SK-N-SH treated with all-trans-retinoic acid at 6 μM for 48 hours (cell line): Measurements from ENCODE around the gene TSEN34.

Experiments used
- ARNTL ChIP-seq: fragments of 450-650 bp; formaldehyde crosslinking; IDR thresholded peaks from 2 replicates; pipeline ENCODE4 v1.5.0; 2020; ENCODE audit warnings: low read depth, mild to moderate bottlenecking, moderate library complexity, borderline replicate concordance
- CSDC2 ChIP-seq: fragments of 250-450 bp; sonication (Bioruptor Pico); IDR thresholded peaks from 2 replicates; pipeline ENCODE4 v1.5.0; 2020; ENCODE audit warnings: mild to moderate bottlenecking, moderate library complexity
- ISL1 ChIP-seq: fragments of 250-450 bp; sonication (Bioruptor Pico); IDR thresholded peaks from 2 replicates; pipeline ENCODE4 v2.1.2; 2022; ENCODE audit warnings: mild to moderate bottlenecking, moderate library complexity
- OSR1 ChIP-seq: fragments of 250-450 bp; sonication (Bioruptor Pico); IDR thresholded peaks from 2 replicates; pipeline ENCODE4 v1.8.0; 2022; ENCODE audit warnings: moderate library complexity, mild to moderate bottlenecking, inconsistent platforms
- RARB ChIP-seq: fragments of 250-450 bp; sonication (Bioruptor Pico); IDR thresholded peaks from 2 replicates; pipeline ENCODE4 v1.8.0; 2021; ENCODE audit warnings: mild to moderate bottlenecking, moderate library complexity
- ZC3H10 ChIP-seq: fragments of 250-450 bp; sonication (Bioruptor Pico); IDR thresholded peaks from 2 replicates; pipeline ENCODE4 v1.5.1; 2021; ENCODE audit warnings: mild to moderate bottlenecking, moderate library complexity
- ZNF70 ChIP-seq: fragments of 450-650 bp; formaldehyde crosslinking; IDR thresholded peaks from 2 replicates; pipeline ENCODE4 v1.5.0; 2020; ENCODE audit warnings: mild to moderate bottlenecking, moderate library complexity
- ZNF8 ChIP-seq: fragments of 450-650 bp; formaldehyde crosslinking; IDR thresholded peaks from 2 replicates; pipeline ENCODE4 v1.5.0; 2020; ENCODE audit warnings: mild to moderate bottlenecking, moderate library complexity
- TF ChIP-seq, protein P1 (sequence below): fragments of 250-450 bp; sonication (Bioruptor Pico); IDR thresholded peaks from 2 replicates; pipeline ENCODE4 v1.8.0; 2020; ENCODE audit warnings: mild to moderate bottlenecking, moderate library complexity, borderline replicate concordance
- TF ChIP-seq, protein P2 (sequence below): fragments of 250-450 bp; sonication (Bioruptor Pico); IDR thresholded peaks from 2 replicates; pipeline ENCODE4 v1.5.1; 2020; ENCODE audit warnings: low read depth, mild to moderate bottlenecking, moderate library complexity
- TF ChIP-seq, protein P3 (sequence below): fragments of 250-450 bp; sonication (Bioruptor Pico); IDR thresholded peaks from 2 replicates; pipeline ENCODE4 v1.5.1; 2021; ENCODE audit warnings: mild to moderate bottlenecking, moderate library complexity
- TF ChIP-seq, protein P4 (sequence below): fragments of 250-450 bp; sonication (Bioruptor Pico); IDR thresholded peaks from 2 replicates; pipeline ENCODE4 v1.5.0; 2020; ENCODE audit warnings: mild to moderate bottlenecking, moderate library complexity

DNA sequence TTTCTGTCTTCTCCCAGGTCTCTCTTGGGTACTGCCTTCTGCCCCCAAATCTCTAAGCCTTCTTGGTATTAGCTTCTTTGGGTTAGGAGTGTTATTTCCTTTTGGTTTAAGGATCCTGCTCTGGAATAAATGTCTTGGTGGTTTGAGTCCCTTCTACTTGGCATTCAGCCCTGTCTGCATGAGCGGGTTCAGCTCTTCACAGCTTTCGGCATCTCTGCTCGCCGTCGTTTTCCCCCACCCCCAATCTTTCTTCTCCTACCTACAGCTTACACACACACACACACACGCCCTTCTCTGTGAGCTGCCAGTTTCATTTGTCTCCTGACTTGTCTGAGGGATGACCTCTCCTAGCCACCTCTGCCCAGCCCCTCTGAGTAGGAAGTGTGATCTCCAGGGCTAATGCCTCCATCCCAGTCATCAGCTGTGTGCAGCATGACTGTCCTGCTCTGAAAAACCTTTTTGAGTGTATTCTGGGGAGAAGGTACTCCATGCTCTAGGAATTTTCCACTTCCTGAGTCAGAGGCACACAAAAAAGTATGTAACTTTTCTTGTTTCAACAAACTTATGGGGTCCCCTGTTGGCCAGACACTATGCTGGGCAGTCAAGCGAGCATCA is 48.8 kb upstream of the TSEN34 start:
- TF ChIP-seq, protein P1, sequence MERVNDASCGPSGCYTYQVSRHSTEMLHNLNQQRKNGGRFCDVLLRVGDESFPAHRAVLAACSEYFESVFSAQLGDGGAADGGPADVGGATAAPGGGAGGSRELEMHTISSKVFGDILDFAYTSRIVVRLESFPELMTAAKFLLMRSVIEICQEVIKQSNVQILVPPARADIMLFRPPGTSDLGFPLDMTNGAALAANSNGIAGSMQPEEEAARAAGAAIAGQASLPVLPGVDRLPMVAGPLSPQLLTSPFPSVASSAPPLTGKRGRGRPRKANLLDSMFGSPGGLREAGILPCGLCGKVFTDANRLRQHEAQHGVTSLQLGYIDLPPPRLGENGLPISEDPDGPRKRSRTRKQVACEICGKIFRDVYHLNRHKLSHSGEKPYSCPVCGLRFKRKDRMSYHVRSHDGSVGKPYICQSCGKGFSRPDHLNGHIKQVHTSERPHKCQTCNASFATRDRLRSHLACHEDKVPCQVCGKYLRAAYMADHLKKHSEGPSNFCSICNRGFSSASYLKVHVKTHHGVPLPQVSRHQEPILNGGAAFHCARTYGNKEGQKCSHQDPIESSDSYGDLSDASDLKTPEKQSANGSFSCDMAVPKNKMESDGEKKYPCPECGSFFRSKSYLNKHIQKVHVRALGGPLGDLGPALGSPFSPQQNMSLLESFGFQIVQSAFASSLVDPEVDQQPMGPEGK (CRISPR knock-in tag), result no peak
- no peak for TF ChIP-seq ARNTL (CRISPR knock-in tag)
- no peak for TF ChIP-seq ISL1 (CRISPR knock-in tag)
- TF ChIP-seq, protein P2, sequence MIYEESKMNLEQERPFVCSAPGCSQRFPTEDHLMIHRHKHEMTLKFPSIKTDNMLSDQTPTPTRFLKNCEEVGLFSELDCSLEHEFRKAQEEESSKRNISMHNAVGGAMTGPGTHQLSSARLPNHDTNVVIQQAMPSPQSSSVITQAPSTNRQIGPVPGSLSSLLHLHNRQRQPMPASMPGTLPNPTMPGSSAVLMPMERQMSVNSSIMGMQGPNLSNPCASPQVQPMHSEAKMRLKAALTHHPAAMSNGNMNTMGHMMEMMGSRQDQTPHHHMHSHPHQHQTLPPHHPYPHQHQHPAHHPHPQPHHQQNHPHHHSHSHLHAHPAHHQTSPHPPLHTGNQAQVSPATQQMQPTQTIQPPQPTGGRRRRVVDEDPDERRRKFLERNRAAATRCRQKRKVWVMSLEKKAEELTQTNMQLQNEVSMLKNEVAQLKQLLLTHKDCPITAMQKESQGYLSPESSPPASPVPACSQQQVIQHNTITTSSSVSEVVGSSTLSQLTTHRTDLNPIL (CRISPR knock-in tag), result no peak
- TF ChIP-seq ZNF8 (CRISPR knock-in tag), result no peak
- TF ChIP-seq ZNF70 (CRISPR knock-in tag), result no peak
- TF ChIP-seq ZC3H10 (CRISPR knock-in tag), result no peak
- TF ChIP-seq CSDC2 (CRISPR knock-in tag), result no peak
- no peak for TF ChIP-seq OSR1 (CRISPR knock-in tag)
- TF ChIP-seq, protein P3, sequence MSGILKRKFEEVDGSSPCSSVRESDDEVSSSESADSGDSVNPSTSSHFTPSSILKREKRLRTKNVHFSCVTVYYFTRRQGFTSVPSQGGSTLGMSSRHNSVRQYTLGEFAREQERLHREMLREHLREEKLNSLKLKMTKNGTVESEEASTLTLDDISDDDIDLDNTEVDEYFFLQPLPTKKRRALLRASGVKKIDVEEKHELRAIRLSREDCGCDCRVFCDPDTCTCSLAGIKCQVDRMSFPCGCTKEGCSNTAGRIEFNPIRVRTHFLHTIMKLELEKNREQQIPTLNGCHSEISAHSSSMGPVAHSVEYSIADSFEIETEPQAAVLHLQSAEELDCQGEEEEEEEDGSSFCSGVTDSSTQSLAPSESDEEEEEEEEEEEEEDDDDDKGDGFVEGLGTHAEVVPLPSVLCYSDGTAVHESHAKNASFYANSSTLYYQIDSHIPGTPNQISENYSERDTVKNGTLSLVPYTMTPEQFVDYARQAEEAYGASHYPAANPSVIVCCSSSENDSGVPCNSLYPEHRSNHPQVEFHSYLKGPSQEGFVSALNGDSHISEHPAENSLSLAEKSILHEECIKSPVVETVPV (CRISPR knock-in tag), result no peak
- TF ChIP-seq, protein P4, sequence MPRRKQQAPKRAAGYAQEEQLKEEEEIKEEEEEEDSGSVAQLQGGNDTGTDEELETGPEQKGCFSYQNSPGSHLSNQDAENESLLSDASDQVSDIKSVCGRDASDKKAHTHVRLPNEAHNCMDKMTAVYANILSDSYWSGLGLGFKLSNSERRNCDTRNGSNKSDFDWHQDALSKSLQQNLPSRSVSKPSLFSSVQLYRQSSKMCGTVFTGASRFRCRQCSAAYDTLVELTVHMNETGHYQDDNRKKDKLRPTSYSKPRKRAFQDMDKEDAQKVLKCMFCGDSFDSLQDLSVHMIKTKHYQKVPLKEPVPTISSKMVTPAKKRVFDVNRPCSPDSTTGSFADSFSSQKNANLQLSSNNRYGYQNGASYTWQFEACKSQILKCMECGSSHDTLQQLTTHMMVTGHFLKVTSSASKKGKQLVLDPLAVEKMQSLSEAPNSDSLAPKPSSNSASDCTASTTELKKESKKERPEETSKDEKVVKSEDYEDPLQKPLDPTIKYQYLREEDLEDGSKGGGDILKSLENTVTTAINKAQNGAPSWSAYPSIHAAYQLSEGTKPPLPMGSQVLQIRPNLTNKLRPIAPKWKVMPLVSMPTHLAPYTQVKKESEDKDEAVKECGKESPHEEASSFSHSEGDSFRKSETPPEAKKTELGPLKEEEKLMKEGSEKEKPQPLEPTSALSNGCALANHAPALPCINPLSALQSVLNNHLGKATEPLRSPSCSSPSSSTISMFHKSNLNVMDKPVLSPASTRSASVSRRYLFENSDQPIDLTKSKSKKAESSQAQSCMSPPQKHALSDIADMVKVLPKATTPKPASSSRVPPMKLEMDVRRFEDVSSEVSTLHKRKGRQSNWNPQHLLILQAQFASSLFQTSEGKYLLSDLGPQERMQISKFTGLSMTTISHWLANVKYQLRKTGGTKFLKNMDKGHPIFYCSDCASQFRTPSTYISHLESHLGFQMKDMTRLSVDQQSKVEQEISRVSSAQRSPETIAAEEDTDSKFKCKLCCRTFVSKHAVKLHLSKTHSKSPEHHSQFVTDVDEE (CRISPR knock-in tag), result no peak
- TF ChIP-seq RARB (CRISPR knock-in tag), result no peak
